HepG2 (cell line): ENCODE data around the gene SLC15A2. TPM values are rescaled to one million over a fixed set of nuclear protein-coding genes. Genes with fewer than 3 reads are reported as not detected.
"Not testable (repeated sequence)": the region's sequence is repeated elsewhere in the genome, so short reads cannot be mapped to it uniquely, and the experiment has no call there.

Experiments
- ATAC-seq: fragments of 200-7000 bp; cut with Tn5 transposase; 3 replicates; pipeline ENCODE4 v1.9.1; 2020; ENCODE audit warnings: mild to moderate bottlenecking, moderate library complexity
- BruUV-seq: library from RNA; stranded (reverse); fragments of 400-500 nt; replicated peaks from 2 replicates; lab custom pipeline; 2021; lab: Mats Ljungman, UMichigan
- CTCF ChIA-PET: fragments of 300-600 bp; formaldehyde crosslinking; extraction: SDS; loops from one replicate; lab custom pipeline; 2021; ENCODE audit warnings: low total read pairs, inconsistent platforms, low intra/inter-chr PET ratio; lab: Yijun Ruan, JAX
- POLR2A ChIA-PET: fragments of 350-600 bp; sonication (Branson Sonifier 250); formaldehyde crosslinking; loops from one replicate; lab custom pipeline; 2020; ENCODE audit warnings: antibody characterized with exemption, inconsistent platforms; lab: Yijun Ruan, JAX
- DNase-seq: peaks from one replicate; pipeline ENCODE4 v3.0.0-alpha.2; 2015; ENCODE audit warnings: low spot score
- FAIRE-seq: peaks from 3 replicates; lab custom pipeline; 2011; peaks lifted over from hg19 to GRCh38; lab: Jason Lieb, UNC
- H2AFZ ChIP-seq: one replicate; pipeline ENCODE4 v1.6.1; 2011; ENCODE audit warnings: low read length, inconsistent platforms
- H3K27ac ChIP-seq: fragments of 300-600 bp; 3 replicates; pipeline ENCODE4 v1.8.0; 2011; ENCODE audit warnings: mixed run types, mild to moderate bottlenecking, mixed read lengths, low read length, inconsistent platforms; ENCODE audit not compliant: insufficient read depth; ENCODE audit errors: extremely low read length
- H3K27me3 ChIP-seq, 2 experiments: fragments of 200-600 bp in 1 of 2; 2 replicates in 1 of 2; 3 replicates in 1 of 2; pipeline versions ENCODE4 v1.6.0 to v1.8.0; 2011; ENCODE audit warnings: low read length in 2 of 2, mild to moderate bottlenecking in 2 of 2, moderate library complexity in 2 of 2, inconsistent platforms in 1 of 2; ENCODE audit not compliant: insufficient read depth in 2 of 2, control insufficient read depth in 1 of 2
- H3K36me3 ChIP-seq, 2 experiments: fragments of 200-600 bp in 1 of 2; replicated peaks in 1 of 2; 2 replicates in 1 of 2; 3 replicates in 1 of 2; pipeline versions ENCODE4 v1.5.1 to v1.8.0; 2011; ENCODE audit warnings: low read length in 2 of 2, inconsistent platforms in 1 of 2; ENCODE audit not compliant: insufficient read depth in 2 of 2, control insufficient read depth in 1 of 2
- H3K4me1 ChIP-seq: 2 replicates; pipeline ENCODE4 v1.5.1; 2012; ENCODE audit warnings: low read length, inconsistent platforms; ENCODE audit not compliant: insufficient read depth
- H3K4me2 ChIP-seq: 2 replicates; pipeline ENCODE4 v1.6.0; 2011; ENCODE audit warnings: low read depth, low read length, inconsistent platforms
- H3K4me3 ChIP-seq, 3 experiments: fragments of 200-600 bp in 1 of 3; sonication (generic), shearing (Covaris generic) in 1 of 3; replicated peaks in 1 of 3; 2 replicates each; pipeline ENCODE4 v1.5.1; 2011 to 2016; ENCODE audit warnings: low read length in 3 of 3, inconsistent platforms in 2 of 3, low read depth in 2 of 3, mild to moderate bottlenecking in 2 of 3, control low read depth in 1 of 3, mixed read lengths in 1 of 3; ENCODE audit not compliant: insufficient read depth in 1 of 3
- H3K79me2 ChIP-seq: one replicate; pipeline ENCODE4 v1.6.1; 2011; ENCODE audit warnings: low read length, inconsistent platforms; ENCODE audit not compliant: insufficient read depth
- H3K9ac ChIP-seq: 2 replicates; pipeline ENCODE4 v1.6.0; 2011; ENCODE audit warnings: mild to moderate bottlenecking, low read depth, low read length, inconsistent platforms; ENCODE audit not compliant: insufficient read depth
- H3K9me3 ChIP-seq: 2 replicates; pipeline ENCODE4 v1.5.1; 2012; ENCODE audit warnings: mild to moderate bottlenecking, low read length
- H4K20me1 ChIP-seq: 2 replicates; pipeline ENCODE4 v1.6.0; 2011; ENCODE audit warnings: inconsistent platforms, mild to moderate bottlenecking, low read length, moderate library complexity; ENCODE audit not compliant: insufficient read depth
- BHLHE40 ChIP-seq: IDR thresholded peaks from 2 replicates; pipeline ENCODE4 v1.6.1; 2011; ENCODE audit warnings: low read length, improper control_type of control experiment
- CEBPG ChIP-seq: IDR thresholded peaks from 2 replicates; pipeline ENCODE4 v1.6.1; 2016
- HMG20B ChIP-seq: conservative IDR thresholded peaks from 2 replicates; pipeline ENCODE4 v1.6.1; 2016; ENCODE audit warnings: missing genetic modification reagents, missing compliant biosample characterization
- MYC ChIP-seq: sonication (generic); formaldehyde crosslinking; IDR thresholded peaks from 2 replicates; pipeline ENCODE4 v1.9.0; 2021; ENCODE audit warnings: missing genetic modification reagents, borderline replicate concordance
- NCOA2 ChIP-seq: sonication (generic); formaldehyde crosslinking; IDR thresholded peaks from 2 replicates; pipeline ENCODE4 v1.8.0; 2022; ENCODE audit warnings: inconsistent platforms
- RXRB ChIP-seq: IDR thresholded peaks from 2 replicates; pipeline ENCODE4 v1.6.1; 2016; ENCODE audit warnings: borderline replicate concordance, missing genetic modification reagents, missing compliant biosample characterization
- ZMAT3 ChIP-seq: sonication (generic); formaldehyde crosslinking; conservative IDR thresholded peaks from 2 replicates; pipeline ENCODE4 v1.7.0; 2021; ENCODE audit warnings: missing genetic modification reagents
- ZNF703 ChIP-seq: sonication (generic); formaldehyde crosslinking; IDR thresholded peaks from 2 replicates; pipeline ENCODE4 v1.5.1; 2020; ENCODE audit warnings: missing genetic modification reagents, mild to moderate bottlenecking, moderate library complexity, borderline replicate concordance
- WGBS: methylation state at CpG from one replicate; pipeline ENCODE4 v1.1.6; 2017; ENCODE audit warnings: low lambda C conversion rate; 5-methylcytosine and 5-hydroxymethylcytosine counted together
- in situ Hi-C: cut with HindIII; loops from 2 replicates; pipeline ENCODE4 v1.10.0; 2017; ENCODE audit warnings: low pct_unique_long_range_greater_than_20kb; ENCODE audit not compliant: extremely low pct_ligation_motif_present
- intact Hi-C: fragments of 100-400 bp; cut with micrococcal nuclease; formaldehyde crosslinking; loops from one replicate; pipeline ENCODE4 v1.10.0; 2022; ENCODE audit not compliant: unreplicated experiment
- polyA plus RNA-seq, 8 experiments: library from polyadenylated mRNA; depleted of rRNA in 3 of 8; stranded (reverse) in 7 of 8; unstranded in 1 of 8; fragments of >200 nt; fragmentation: Illumina TruSeq in 4 of 8; extraction: Trizol in 4 of 8; gene quantifications; 2 replicates each; pipeline versions ENCODE4 v1.2.1 to v1.2.3, GENCODE V29; 2011 to 2016; ENCODE audit warnings: low read depth in 4 of 8, missing spikeins in 1 of 8, mixed read lengths in 1 of 8; ENCODE audit not compliant: insufficient read depth in 1 of 8
- total RNA-seq, 5 experiments: library from RNA; depleted of rRNA; stranded (reverse); fragments of >200 nt; fragmentation: Illumina TruSeq; extraction: Trizol; gene quantifications; 2 replicates each; pipeline ENCODE4 v1.2.3, GENCODE V29; 2016; ENCODE audit warnings: low read depth in 1 of 5
- TF ChIP-seq, protein P1 (sequence below): sonication (generic); formaldehyde crosslinking; IDR thresholded peaks from 2 replicates; pipeline ENCODE4 v1.5.1; 2020; ENCODE audit warnings: missing genetic modification reagents, mild to moderate bottlenecking, borderline replicate concordance
- TF ChIP-seq, protein P2 (sequence below): sonication (generic); formaldehyde crosslinking; IDR thresholded peaks from 2 replicates; pipeline ENCODE4 v1.4.0; 2020; ENCODE audit warnings: missing genetic modification reagents
- TF ChIP-seq, protein P3 (sequence below): sonication (generic); formaldehyde crosslinking; IDR thresholded peaks from 2 replicates; pipeline ENCODE4 v1.8.1; 2022; ENCODE audit warnings: low read depth, mild to moderate bottlenecking, missing genetic modification reagents

Gene SLC15A2
- total and polyA plus RNA-seq, 2 of the 13 experiments (the other 11 are each of a cell fraction or from before 2014, with no cell fraction given), result 1.0 to 1.4 TPM

- FAIRE-seq, H4K20me1 ChIP-seq, H3K4me2 ChIP-seq, H3K27ac ChIP-seq, H3K9ac ChIP-seq, CTCF ChIA-PET, intact Hi-C loops, H3K4me3 ChIP-seq, H3K9me3 ChIP-seq, POLR2A ChIA-PET, in situ Hi-C loops, BruUV-seq, H3K36me3 ChIP-seq, H3K4me1 ChIP-seq, H3K79me2 ChIP-seq, H3K27me3 ChIP-seq, ATAC-seq, DNase-seq, H2AFZ ChIP-seq: not testable (repeated sequence)
- 95% methylated on average over 6 of the region's 9 CpGs for WGBS
These were observed 31.0 kb upstream of the SLC15A2 start for GRCh38 chr3:121863247-121863646.

GRCh38 chr3:121863801-121864200, 30.4 kb upstream of the SLC15A2 start:
- Histone ChIP-seq H3K4me3 (no peak overlapping the region), H3K9me3 (no peaks in the 10 kb centered on the region), H3K36me3 (no peaks in the 10 kb centered on the region), H2AFZ (no peak overlapping the region), H3K27me3 (no peaks in the 10 kb centered on the region), H3K27ac (no peak overlapping the region), H3K4me2 (no peak overlapping the region), H3K79me2 (no peaks in the 10 kb centered on the region), H3K9ac (no peak overlapping the region), H4K20me1 (no peaks in the 10 kb centered on the region), H3K4me1 (no peaks in the 10 kb centered on the region)
- intact Hi-C loops, result no loop called here
- TF ChIP-seq NCOA2 (CRISPR knock-in tag) (no peak), HMG20B (no peak), ZNF703 (no peak), ZMAT3 (CRISPR knock-in tag) (no peak), BHLHE40 (no peak), MYC (no peak), RXRB (CRISPR knock-in tag) (no peak), CEBPG (CRISPR knock-in tag) (no peak)
- TF ChIP-seq, protein P1, sequence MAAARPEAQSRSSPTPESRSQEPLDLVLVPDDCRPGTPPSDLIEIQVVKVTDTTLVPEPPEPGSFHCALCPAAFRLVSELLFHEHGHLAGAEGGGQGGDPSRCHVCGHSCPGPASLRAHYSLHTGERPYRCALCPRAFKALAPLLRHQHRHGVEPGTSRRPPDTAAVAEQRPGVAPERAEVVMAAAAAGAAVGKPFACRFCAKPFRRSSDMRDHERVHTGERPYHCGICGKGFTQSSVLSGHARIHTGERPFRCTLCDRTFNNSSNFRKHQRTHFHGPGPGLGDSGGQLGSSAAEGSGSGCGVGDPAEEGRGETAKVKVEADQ (CRISPR knock-in tag), result no peak
- TF ChIP-seq, protein P2, sequence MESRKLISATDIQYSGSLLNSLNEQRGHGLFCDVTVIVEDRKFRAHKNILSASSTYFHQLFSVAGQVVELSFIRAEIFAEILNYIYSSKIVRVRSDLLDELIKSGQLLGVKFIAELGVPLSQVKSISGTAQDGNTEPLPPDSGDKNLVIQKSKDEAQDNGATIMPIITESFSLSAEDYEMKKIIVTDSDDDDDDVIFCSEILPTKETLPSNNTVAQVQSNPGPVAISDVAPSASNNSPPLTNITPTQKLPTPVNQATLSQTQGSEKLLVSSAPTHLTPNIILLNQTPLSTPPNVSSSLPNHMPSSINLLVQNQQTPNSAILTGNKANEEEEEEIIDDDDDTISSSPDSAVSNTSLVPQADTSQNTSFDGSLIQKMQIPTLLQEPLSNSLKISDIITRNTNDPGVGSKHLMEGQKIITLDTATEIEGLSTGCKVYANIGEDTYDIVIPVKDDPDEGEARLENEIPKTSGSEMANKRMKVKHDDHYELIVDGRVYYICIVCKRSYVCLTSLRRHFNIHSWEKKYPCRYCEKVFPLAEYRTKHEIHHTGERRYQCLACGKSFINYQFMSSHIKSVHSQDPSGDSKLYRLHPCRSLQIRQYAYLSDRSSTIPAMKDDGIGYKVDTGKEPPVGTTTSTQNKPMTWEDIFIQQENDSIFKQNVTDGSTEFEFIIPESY (CRISPR knock-in tag), result no peak
- TF ChIP-seq, protein P3, sequence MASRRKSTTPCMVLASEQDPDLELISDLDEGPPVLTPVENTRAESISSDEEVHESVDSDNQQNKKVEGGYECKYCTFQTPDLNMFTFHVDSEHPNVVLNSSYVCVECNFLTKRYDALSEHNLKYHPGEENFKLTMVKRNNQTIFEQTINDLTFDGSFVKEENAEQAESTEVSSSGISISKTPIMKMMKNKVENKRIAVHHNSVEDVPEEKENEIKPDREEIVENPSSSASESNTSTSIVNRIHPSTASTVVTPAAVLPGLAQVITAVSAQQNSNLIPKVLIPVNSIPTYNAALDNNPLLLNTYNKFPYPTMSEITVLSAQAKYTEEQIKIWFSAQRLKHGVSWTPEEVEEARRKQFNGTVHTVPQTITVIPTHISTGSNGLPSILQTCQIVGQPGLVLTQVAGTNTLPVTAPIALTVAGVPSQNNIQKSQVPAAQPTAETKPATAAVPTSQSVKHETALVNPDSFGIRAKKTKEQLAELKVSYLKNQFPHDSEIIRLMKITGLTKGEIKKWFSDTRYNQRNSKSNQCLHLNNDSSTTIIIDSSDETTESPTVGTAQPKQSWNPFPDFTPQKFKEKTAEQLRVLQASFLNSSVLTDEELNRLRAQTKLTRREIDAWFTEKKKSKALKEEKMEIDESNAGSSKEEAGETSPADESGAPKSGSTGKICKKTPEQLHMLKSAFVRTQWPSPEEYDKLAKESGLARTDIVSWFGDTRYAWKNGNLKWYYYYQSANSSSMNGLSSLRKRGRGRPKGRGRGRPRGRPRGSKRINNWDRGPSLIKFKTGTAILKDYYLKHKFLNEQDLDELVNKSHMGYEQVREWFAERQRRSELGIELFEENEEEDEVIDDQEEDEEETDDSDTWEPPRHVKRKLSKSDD (CRISPR knock-in tag), result no peak
- BruUV-seq, result no TSS peak
- FAIRE-seq (no peak), DNase-seq (no peak), ATAC-seq (no peak)
- CTCF ChIA-PET, result no interaction called here
- POLR2A ChIA-PET, result no interaction called here
- in situ Hi-C loops, result no loop called here
